H1 (cell line): ENCODE results near the gene PIK3CG. TPM values are rescaled to one million over a fixed set of nuclear protein-coding genes. Genes with fewer than 3 reads are reported as not detected.
A peak's percentile ranks its signal among the peaks of the same experiment; 100 is the strongest.

Experiments used
- CTCF ChIA-PET: fragments of 300-600 bp; sonication (Branson Sonifier 250); formaldehyde crosslinking; loops from one replicate; lab custom pipeline; 2021; ENCODE audit not compliant: partially characterized antibody; lab: Charles Lee
- POLR2A ChIA-PET: fragments of 300-600 bp; sonication (Branson Sonifier 250); formaldehyde crosslinking; loops from one replicate; lab custom pipeline; 2021; ENCODE audit warnings: inconsistent platforms; ENCODE audit not compliant: partially characterized antibody; lab: Charles Lee
- DNase-seq, 2 experiments: peaks; one replicate each; pipeline versions ENCODE4 v3.0.0 to v3.0.0-alpha.2; 2010 to 2022; ENCODE audit warnings: low spot score in 2 of 2, low read depth in 1 of 2, mixed read lengths in 1 of 2
- FAIRE-seq: peaks from 2 replicates; lab custom pipeline; 2011; peaks lifted over from hg19 to GRCh38; lab: Jason Lieb, UNC
- H2AFZ ChIP-seq: 2 replicates; pipeline ENCODE4 v1.8.1; 2012; ENCODE audit warnings: low read length, inconsistent platforms
- H2AK5ac ChIP-seq: 2 replicates; pipeline ENCODE4 v1.6.1; 2013; ENCODE audit warnings: low read depth, low read length
- H2BK120ac ChIP-seq: replicated peaks from 2 replicates; pipeline ENCODE3; 2013; ENCODE audit warnings: low read depth, low read length, inconsistent platforms
- H2BK12ac ChIP-seq: 2 replicates; pipeline ENCODE4 v1.6.1; 2013; ENCODE audit warnings: low read depth, low read length
- H2BK15ac ChIP-seq: 2 replicates; pipeline ENCODE4 v1.6.1; 2013; ENCODE audit warnings: low read length
- H2BK20ac ChIP-seq: 2 replicates; pipeline ENCODE4 v1.6.1; 2013; ENCODE audit warnings: low read length
- H2BK5ac ChIP-seq: 2 replicates; pipeline ENCODE4 v1.6.1; 2013; ENCODE audit warnings: low read depth, low read length
- H3K14ac ChIP-seq: 2 replicates; pipeline ENCODE4 v1.6.1; 2013; ENCODE audit warnings: inconsistent platforms; ENCODE audit not compliant: insufficient read length
- H3K18ac ChIP-seq: 2 replicates; pipeline ENCODE4 v1.6.1; 2013; ENCODE audit warnings: low read length; ENCODE audit errors: extremely low read depth
- H3K23ac ChIP-seq: 2 replicates; pipeline ENCODE4 v1.6.1; 2013; ENCODE audit warnings: inconsistent platforms; ENCODE audit not compliant: insufficient read length
- H3K23me2 ChIP-seq: 2 replicates; pipeline ENCODE4 v1.6.1; 2013; ENCODE audit warnings: low read depth, low read length
- H3K27ac ChIP-seq: 2 replicates; pipeline ENCODE4 v1.6.1; 2011; ENCODE audit warnings: low read depth, low read length, inconsistent platforms
- H3K27me3 ChIP-seq, 4 experiments: replicated peaks in 1 of 4; 1 replicate in 1 of 4; 2 replicates in 3 of 4; pipeline versions ENCODE4 v1.6.1 to v1.8.1; 2011 to 2013; ENCODE audit warnings: low read length in 3 of 4, mild to moderate bottlenecking in 3 of 4, inconsistent platforms in 2 of 4, mixed read lengths in 2 of 4, moderate library complexity in 1 of 4; ENCODE audit not compliant: control insufficient read depth in 3 of 4, insufficient read depth in 3 of 4; ENCODE audit errors: extremely low read depth in 1 of 4
- H3K36me3 ChIP-seq, 4 experiments: 2 replicates each; pipeline versions ENCODE4 v1.6.1 to v1.8.1; 2011 to 2013; ENCODE audit warnings: mild to moderate bottlenecking in 4 of 4, low read length in 3 of 4, moderate library complexity in 2 of 4, control low read depth in 1 of 4, inconsistent platforms in 1 of 4; ENCODE audit not compliant: insufficient read depth in 4 of 4, control insufficient read depth in 2 of 4
- H3K4ac ChIP-seq: replicated peaks from 2 replicates; pipeline ENCODE3; 2013; ENCODE audit warnings: low read length, low read depth, mixed read lengths, inconsistent platforms; ENCODE audit not compliant: insufficient read length
- H3K4me1 ChIP-seq, 4 experiments: replicated peaks in 1 of 4; 1 replicate in 1 of 4; 2 replicates in 3 of 4; pipeline versions ENCODE4 v1.6.1 to v1.8.1; 2011 to 2013; ENCODE audit warnings: low read length in 3 of 4, inconsistent platforms in 2 of 4, mixed read lengths in 1 of 4; ENCODE audit not compliant: insufficient read depth in 4 of 4, control insufficient read depth in 3 of 4
- H3K4me2 ChIP-seq, 2 experiments: 2 replicates each; pipeline versions ENCODE4 v1.6.1 to v1.8.1; 2011 to 2013; ENCODE audit warnings: low read depth in 2 of 2, low read length in 2 of 2, control low read depth in 1 of 2, inconsistent platforms in 1 of 2, mild to moderate bottlenecking in 1 of 2; ENCODE audit not compliant: insufficient read depth in 1 of 2
- H3K4me3 ChIP-seq, 4 experiments: fragments of 200-600, 300-600 bp in 1 of 4; sonication (generic), shearing (Covaris generic), sonication (Bioruptor Twin) in 1 of 4; 2 replicates each; pipeline versions ENCODE4 v1.5.1 to v1.8.1; 2011 to 2016; ENCODE audit warnings: low read length in 4 of 4, low read depth in 3 of 4, control low read depth in 2 of 4, inconsistent platforms in 2 of 4, mild to moderate bottlenecking in 2 of 4, mixed read lengths in 1 of 4, moderate library complexity in 1 of 4; ENCODE audit not compliant: insufficient read depth in 2 of 4; ENCODE audit errors: extremely low read depth in 1 of 4
- H3K56ac ChIP-seq: replicated peaks from 2 replicates; pipeline ENCODE3; 2013; ENCODE audit warnings: low read depth, mild to moderate bottlenecking, mixed read lengths, low read length, inconsistent platforms; ENCODE audit not compliant: insufficient read length
- H3K79me1 ChIP-seq: 2 replicates; pipeline ENCODE4 v1.6.1; 2013; ENCODE audit warnings: low read depth, low read length, control low read depth
- H3K79me2 ChIP-seq, 2 experiments: 2 replicates each; pipeline versions ENCODE4 v1.6.1 to v1.8.1; 2012 to 2013; ENCODE audit warnings: low read length in 2 of 2, mild to moderate bottlenecking in 2 of 2, inconsistent platforms in 1 of 2; ENCODE audit not compliant: insufficient read depth in 2 of 2, control insufficient read depth in 1 of 2
- H3K9ac ChIP-seq, 4 experiments: replicated peaks in 1 of 4; 1 replicate in 1 of 4; 2 replicates in 3 of 4; pipeline versions ENCODE4 v1.6.1 to v1.8.1; 2011 to 2013; ENCODE audit warnings: low read depth in 3 of 4, low read length in 3 of 4, control low read depth in 2 of 4, mild to moderate bottlenecking in 2 of 4, moderate library complexity in 2 of 4, inconsistent platforms in 1 of 4; ENCODE audit errors: extremely low read depth in 1 of 4
- H3K9me3 ChIP-seq, 2 experiments: 2 replicates each; pipeline versions ENCODE4 v1.6.1 to v1.8.1; 2012 to 2013; ENCODE audit warnings: mild to moderate bottlenecking in 2 of 2, moderate library complexity in 2 of 2, control low read depth in 1 of 2, inconsistent platforms in 1 of 2, low read depth in 1 of 2, low read length in 1 of 2, mixed read lengths in 1 of 2; ENCODE audit not compliant: insufficient read depth in 2 of 2
- H4K20me1 ChIP-seq, 2 experiments: replicated peaks in 1 of 2; 2 replicates each; pipeline versions ENCODE3 to v1.8.1; 2011 to 2013; ENCODE audit warnings: inconsistent platforms in 2 of 2, low read length in 2 of 2, mild to moderate bottlenecking in 1 of 2; ENCODE audit not compliant: insufficient read depth in 2 of 2, control insufficient read depth in 1 of 2
- H4K5ac ChIP-seq: 2 replicates; pipeline ENCODE4 v1.6.1; 2013; ENCODE audit warnings: low read length, low read depth, mixed read lengths, inconsistent platforms; ENCODE audit not compliant: insufficient read length
- H4K8ac ChIP-seq: 2 replicates; pipeline ENCODE4 v1.8.0; 2013; ENCODE audit warnings: mild to moderate bottlenecking, moderate library complexity, low read length, inconsistent platforms; ENCODE audit not compliant: insufficient read depth; ENCODE audit errors: extremely low read depth
- H4K91ac ChIP-seq: replicated peaks from 2 replicates; pipeline ENCODE3; 2013; ENCODE audit warnings: low read length, mixed read lengths, inconsistent platforms; ENCODE audit not compliant: insufficient read length
- GTF2F1 ChIP-seq: IDR thresholded peaks from 2 replicates; pipeline ENCODE4 v1.6.1; 2012; ENCODE audit warnings: low read depth, low read length, improper control_type of control experiment, borderline replicate concordance
- NANOG ChIP-seq: IDR thresholded peaks from 2 replicates; pipeline ENCODE4 v1.6.1; 2011; ENCODE audit warnings: low read length, low read depth, mild to moderate bottlenecking, inconsistent platforms; ENCODE audit not compliant: insufficient read depth, poor library complexity, severe bottlenecking
- RAD21 ChIP-seq, 2 experiments: IDR thresholded peaks in 1 of 2; conservative IDR thresholded peaks in 1 of 2; 2 replicates each; pipeline ENCODE4 v1.6.1; 2011; ENCODE audit warnings: low read depth in 2 of 2, low read length in 2 of 2, improper control_type of control experiment in 1 of 2, inconsistent platforms in 1 of 2, mild to moderate bottlenecking in 1 of 2, moderate library complexity in 1 of 2
- SIN3A ChIP-seq, 2 experiments: IDR thresholded peaks in 1 of 2; conservative IDR thresholded peaks in 1 of 2; 2 replicates each; pipeline ENCODE4 v1.6.1; 2011 to 2012; ENCODE audit warnings: low read length in 2 of 2, improper control_type of control experiment in 1 of 2, low read depth in 1 of 2, mild to moderate bottlenecking in 1 of 2
- WGBS, 2 experiments: shearing (Covaris generic) in 1 of 2; methylation state at CpG; one replicate each; pipeline versions ENCODE4 v1.1.6 to v1.1.7; 2013 to 2015; ENCODE audit warnings: low lambda C conversion rate in 2 of 2, mixed read lengths in 2 of 2, inconsistent platforms in 1 of 2, low coverage in 1 of 2, missing lambda C conversion rate in 1 of 2; ENCODE audit not compliant: insufficient replicate concordance in 2 of 2, insufficient coverage in 1 of 2, insufficient read length in 1 of 2; ENCODE audit errors: extremely low coverage in 1 of 2, missing lambda C conversion rate in 1 of 2; 5-methylcytosine and 5-hydroxymethylcytosine counted together
- polyA plus RNA-seq, 7 experiments: library from polyadenylated mRNA; depleted of rRNA in 3 of 7; stranded (reverse) in 5 of 7; unstranded in 2 of 7; fragments of >200 nt in 5 of 7; fragments of 200-250 nt in 2 of 7; gene quantifications; 1 replicate in 5 of 7; 2 replicates in 1 of 7; 4 replicates in 1 of 7; pipeline versions ENCODE4 v1.2.1 to v1.2.3, GENCODE V29; 2011 to 2013; ENCODE audit warnings: missing spikeins in 2 of 7, mixed read lengths in 2 of 7
- total RNA-seq: library from RNA; stranded (reverse); fragmentation: NEBNext Ultra II Directional; extraction: Animal tissue kit (Norgen Biotek cat#: 25700); gene quantifications from 2 replicates; pipeline ENCODE4 v1.2.1, GENCODE V29; 2021
- TF ChIP-seq, protein P1 (sequence below): IDR thresholded peaks from 2 replicates; pipeline ENCODE4 v1.6.1; 2011; ENCODE audit warnings: low read depth, mild to moderate bottlenecking, low read length; ENCODE audit not compliant: insufficient read depth
- TF ChIP-seq, protein P2 (sequence below): IDR thresholded peaks from 2 replicates; pipeline ENCODE4 v1.6.1; 2011; ENCODE audit warnings: low read length, improper control_type of control experiment

PIK3CG gene
- total and polyA plus RNA-seq, 2 of the 8 experiments (the other 6 are each of a cell fraction or from before 2014, with no cell fraction given) = not detected

DNA sequence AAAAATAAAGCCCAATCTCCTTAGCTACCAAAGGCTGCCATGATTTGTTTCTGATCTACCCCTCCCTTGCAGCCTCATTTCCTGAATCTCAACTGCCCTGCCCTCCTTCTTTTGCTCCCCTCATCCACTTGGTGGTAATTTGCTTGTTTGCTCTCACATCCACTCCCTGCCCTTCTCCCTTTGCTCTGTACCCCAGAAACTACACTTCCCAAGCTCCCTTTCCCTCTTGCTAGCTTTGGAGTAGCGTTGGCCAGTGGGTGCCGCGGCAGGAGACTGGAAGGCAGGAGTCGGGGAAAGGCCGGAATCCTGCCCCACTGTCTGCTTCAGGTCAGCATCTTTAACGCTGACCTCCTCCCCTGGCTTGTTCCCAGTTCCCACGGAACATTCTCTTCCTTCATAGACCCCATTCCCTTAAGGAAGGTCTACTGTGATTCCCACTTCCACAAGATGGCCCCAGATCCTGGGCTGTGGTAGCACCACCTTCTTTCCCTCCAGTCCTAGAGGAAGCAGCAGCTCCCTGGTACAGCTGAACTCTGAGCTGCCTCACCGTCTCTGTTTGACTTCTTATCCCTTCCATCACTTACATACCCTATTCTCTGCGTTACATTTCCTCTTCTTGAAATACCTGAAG is 79.1 kb downstream of the PIK3CG start:
- Histone ChIP-seq H3K27ac (no peak overlapping the region), H2AFZ (peak overlapping the region; percentile 93), H3K36me3 (no peaks in the 10 kb centered on the region), H2BK20ac (0 out of 2 replicates have a peak overlapping the region, but pooled peaks have one; percentile 63), H2BK5ac (peak overlapping the region; percentile 16; the same call in 1 of the 2 replicates), H3K56ac (no peak overlapping the region), H3K14ac (no peak overlapping the region), H2BK12ac (0 out of 2 replicates have a peak overlapping the region, but pooled peaks have one; percentile 35), H3K4ac (no peak overlapping the region), H3K23ac (no peak overlapping the region), H3K9me3 (no peaks in the 10 kb centered on the region), H2BK120ac (no peak overlapping the region), H3K18ac (0 out of 2 replicates have a peak overlapping the region, but pooled peaks have one; percentile 62), H3K23me2 (no peaks in the 10 kb centered on the region), H3K27me3 (no peaks in the 10 kb centered on the region), H4K20me1 (no peaks in the 10 kb centered on the region), H4K8ac (no peak overlapping the region; the same call in 1 of the 2 replicates), H2AK5ac (no peak overlapping the region), H4K5ac (no peak overlapping the region), H3K4me2 (no peak overlapping the region), H3K79me2 (no peaks in the 10 kb centered on the region), H3K4me3 (no peak overlapping the region), H4K91ac (no peak overlapping the region), H2BK15ac (no peak overlapping the region), H3K4me1 (peaks cover 0 to 14% (median 3%) of the 10 kb centered on the region in 4 experiments; a peak in 3 of 7 replicates), H3K9ac (no peak overlapping the region), H3K79me1 (no peaks in the 10 kb centered on the region)
- CTCF ChIA-PET = interaction anchor here (0.8 to 8.5 kb wide), 4 partner anchors 18 to 203 kb away, joined by 3 to 162 read pairs (median 37); no protein-coding TSS in a partner anchor
- no peak for FAIRE-seq
- POLR2A ChIA-PET = interaction anchor here (1.5 kb wide), 1 partner anchor 225 kb away, joined by 7 read pairs; the partner anchor contains the start of gene HBP1
- DNase-seq = peak in 1 of 2 experiments; percentile 55
- TF ChIP-seq GTF2F1 (no peak), SIN3A (conservative IDR thresholded peaks at IDR 0.05 in 1 of 2, IDR thresholded peaks at IDR 0.05 in 1 of 2; ENCODE audit: low read depth in 1 of 2, low read length in 2 of 2) (no peak), NANOG (no peak), RAD21 (IDR thresholded peaks at IDR 0.05 in 1 of 2, conservative IDR thresholded peaks at IDR 0.05 in 1 of 2; ENCODE audit: low read depth in 2 of 2, low read length in 2 of 2) (0 out of 4 replicates have a peak, but pooled peaks of 1 of the 2 experiments have one; percentile 8)
- TF ChIP-seq, protein P1, sequence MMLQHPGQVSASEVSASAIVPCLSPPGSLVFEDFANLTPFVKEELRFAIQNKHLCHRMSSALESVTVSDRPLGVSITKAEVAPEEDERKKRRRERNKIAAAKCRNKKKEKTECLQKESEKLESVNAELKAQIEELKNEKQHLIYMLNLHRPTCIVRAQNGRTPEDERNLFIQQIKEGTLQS = no peak
- TF ChIP-seq, protein P2, sequence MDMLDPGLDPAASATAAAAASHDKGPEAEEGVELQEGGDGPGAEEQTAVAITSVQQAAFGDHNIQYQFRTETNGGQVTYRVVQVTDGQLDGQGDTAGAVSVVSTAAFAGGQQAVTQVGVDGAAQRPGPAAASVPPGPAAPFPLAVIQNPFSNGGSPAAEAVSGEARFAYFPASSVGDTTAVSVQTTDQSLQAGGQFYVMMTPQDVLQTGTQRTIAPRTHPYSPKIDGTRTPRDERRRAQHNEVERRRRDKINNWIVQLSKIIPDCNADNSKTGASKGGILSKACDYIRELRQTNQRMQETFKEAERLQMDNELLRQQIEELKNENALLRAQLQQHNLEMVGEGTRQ = no peak
- WGBS, 2 experiments = 91% methylated on average over 8 of the region's 9 CpGs; no CpG with 5 or more reads in 1 of the 2 experiments
